ENCODE data around the gene SELPLG.
"Not testable (repeated sequence)": the region's sequence is repeated elsewhere in the genome, so short reads cannot be mapped to it uniquely, and the experiment has no call there.

The SELPLG gene

DNA sequence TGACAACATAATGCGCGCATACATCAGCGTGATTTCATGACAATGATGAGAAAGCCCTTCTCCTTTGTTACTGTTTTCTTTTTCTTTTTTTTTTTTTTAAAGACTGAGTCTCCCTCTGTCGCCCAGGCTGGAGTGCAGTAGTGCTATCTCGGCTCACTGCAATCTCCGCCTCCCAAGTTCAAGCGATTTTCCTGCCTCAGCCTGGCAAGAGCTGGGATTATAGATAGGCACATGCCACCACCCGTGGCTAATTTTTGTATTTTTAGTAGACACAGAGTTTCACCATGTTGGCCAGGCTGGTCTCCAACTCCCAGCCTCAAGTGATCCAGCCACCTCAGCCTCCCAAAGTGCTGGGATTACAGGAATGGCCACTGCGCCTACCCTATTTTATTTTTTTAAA is 20.9 kb upstream of the SELPLG start:
- DNase-seq = not testable (repeated sequence)

- DNase-seq = no peak
Measured at GRCh38 chr12:108653922-108654321, 20.2 kb upstream of the SELPLG start.

- DNase-seq = no peak
Measured at GRCh38 chr12:108653082-108653516, 19.4 kb upstream of the SELPLG start.

- DNase-seq = no peak
Measured at GRCh38 chr12:108650083-108650482, 16.4 kb upstream of the SELPLG start.

- no peak for DNase-seq
Measured at GRCh38 chr12:108649669-108650068, 16.0 kb upstream of the SELPLG start.

DNA sequence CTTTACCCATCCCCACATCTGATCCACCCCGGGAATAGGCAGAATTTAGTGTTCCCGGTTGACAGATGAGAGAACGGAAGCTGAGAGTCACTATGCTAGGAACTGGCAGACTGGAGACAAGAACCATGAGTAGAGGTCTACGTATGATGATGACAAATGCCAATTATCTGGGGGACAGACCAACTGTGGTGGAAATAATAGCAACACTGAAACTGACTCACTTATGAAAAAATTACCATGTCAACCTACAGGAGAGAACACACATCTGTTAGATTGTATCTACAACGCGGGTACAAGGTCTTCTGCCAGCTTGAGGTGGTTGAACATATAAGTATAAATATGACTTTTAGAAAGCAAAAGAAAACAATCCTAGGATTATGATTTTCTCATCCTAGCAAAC is 15.4 kb upstream of the SELPLG start:
- no peak for DNase-seq

DNA sequence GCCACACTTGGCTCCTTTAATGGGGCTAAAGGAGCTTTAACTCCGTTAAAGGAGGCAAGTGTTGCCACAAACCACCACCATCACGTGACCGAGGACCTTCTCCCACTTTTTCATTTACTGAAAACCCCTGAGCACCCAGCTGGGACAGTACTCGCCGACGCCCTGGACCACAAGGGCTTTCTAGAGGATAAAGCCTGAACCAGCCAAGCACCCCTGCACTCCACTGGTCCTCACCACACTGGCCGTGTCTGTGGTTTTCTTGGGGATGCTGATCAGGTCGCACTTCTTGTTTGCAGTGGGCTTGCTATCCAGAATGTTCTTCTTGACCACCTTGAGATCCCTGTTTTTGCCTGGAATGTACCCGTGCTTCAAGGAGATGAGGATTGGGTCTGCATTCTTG is 14.7 kb upstream of the SELPLG start:
- no peak for DNase-seq

DNA sequence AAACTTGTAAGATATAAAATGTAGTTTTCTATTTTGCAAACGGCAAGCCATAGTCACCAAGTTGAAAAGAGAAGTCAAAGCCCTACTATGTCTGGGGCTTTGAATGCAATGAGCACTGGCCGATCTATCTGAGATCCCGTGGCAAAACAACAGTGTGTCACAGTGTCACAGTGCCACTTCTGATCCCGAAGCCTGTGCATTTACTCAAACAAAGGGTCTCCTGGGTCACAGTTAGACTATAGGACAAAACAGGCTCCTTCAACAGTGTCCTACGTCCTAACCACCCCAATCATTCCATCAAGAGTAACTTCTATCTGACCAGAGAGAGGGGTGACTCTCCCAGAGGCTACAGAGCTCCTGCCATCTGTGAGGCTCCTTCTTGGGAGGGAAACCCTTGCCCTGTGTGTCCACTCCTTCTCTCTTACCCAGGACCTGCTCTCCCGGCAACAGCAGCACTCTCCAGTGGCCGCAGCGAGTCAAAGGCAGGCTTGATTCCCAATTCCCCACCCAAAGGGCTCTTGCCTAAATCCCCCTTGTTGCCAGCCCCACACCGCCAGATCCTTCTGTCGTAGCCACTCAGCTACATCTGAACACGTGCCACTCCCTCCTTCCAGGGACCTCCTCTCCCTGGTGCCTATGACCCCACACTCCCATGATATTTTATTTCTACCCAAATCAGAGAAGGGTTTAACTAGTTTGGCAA is 14.0 kb upstream of the SELPLG start:
- no peak for DNase-seq

GRCh38 chr12:108646600-108647579 is 13.2 kb upstream of the SELPLG start:
- peak; percentile 13 for DNase-seq

- DNase-seq = no peak
Measured at GRCh38 chr12:108645686-108646599, 12.2 kb upstream of the SELPLG start.

- DNase-seq = no peak
Measured at GRCh38 chr12:108644811-108645120, 11.1 kb upstream of the SELPLG start.

GRCh38 chr12:108643941-108644810 is 10.5 kb upstream of the SELPLG start:
- DNase-seq = no peak

GRCh38 chr12:108642899-108643654 is 9.4 kb upstream of the SELPLG start:
- DNase-seq = no peak

DNA sequence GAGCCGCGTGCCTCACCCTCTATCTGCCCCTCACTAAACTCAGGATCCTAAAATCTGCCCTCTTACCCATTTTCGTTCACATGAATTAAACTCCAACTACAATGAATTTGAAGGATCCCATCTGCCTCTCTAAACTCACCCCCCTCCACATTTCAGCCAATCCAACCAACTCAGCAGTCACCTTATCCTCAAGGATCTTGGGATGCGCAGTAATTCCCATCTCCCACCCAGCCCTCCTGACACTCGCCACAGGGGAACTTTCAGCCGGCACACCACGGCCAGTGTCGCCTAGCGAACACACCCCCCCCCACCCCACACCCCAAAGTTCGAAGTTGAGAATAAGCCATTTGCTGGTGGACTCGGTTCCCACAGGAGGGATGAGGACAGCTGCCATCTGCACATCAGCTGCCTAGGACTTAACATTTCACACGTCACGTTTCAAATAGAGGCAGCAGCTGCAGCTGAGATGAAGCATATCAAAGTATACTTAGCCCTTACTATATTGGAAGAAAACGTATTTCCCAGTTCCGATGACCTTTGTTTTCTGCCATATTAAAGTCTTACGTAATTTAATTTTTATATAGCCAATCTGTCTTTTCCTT is 8.7 kb upstream of the SELPLG start:
- DNase-seq = no peak

- DNase-seq = no peak
Measured at GRCh38 chr12:108641446-108642268, 8.0 kb upstream of the SELPLG start.

- no peak for DNase-seq
Measured at GRCh38 chr12:108640802-108641445, 7.2 kb upstream of the SELPLG start.

DNA sequence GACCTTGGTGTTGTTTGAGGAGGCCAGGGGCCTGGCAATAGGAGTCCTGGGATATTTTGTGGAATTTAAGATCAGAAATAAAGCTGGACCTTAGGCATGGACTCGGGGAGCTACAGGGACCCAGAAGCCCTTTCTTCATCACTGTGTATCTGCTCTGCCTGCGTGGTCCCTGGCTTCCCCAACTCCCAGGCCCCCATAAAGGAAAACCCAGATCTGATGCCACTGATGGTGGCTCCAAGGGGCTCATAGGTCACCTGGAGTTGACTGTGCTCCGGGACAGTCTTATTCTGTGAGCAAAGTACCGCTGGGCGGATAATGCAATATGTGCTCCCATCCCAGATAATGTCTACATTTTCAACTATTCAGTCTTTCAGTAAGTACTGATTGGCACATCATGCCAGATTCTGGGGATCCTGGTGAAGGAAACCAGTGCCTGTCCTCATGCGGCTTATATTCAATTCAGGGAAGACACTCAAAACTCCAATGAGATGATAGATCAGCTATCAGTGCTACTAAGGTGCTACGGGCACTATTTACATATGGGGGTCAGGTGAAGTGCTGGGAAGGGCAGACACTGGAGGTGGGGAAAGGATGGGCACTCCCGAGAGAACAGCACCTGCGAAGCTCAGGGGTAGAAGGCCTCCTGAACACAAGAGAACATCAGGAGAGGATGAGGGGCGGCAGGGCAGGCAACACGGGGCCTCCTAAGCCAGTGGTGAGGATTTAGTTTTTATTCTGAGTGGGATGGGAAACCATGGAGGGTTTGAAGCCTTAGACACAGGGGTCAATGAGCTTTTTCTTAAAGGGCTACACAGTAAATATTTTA is 5.5 kb upstream of the SELPLG start:
- no peak for DNase-seq

- DNase-seq = no peak
Measured at GRCh38 chr12:108638141-108638827, 4.6 kb upstream of the SELPLG start.
